A673 (cell line): ENCODE data around the gene HOXD9. TPM values are rescaled to one million over a fixed set of nuclear protein-coding genes. Genes with fewer than 3 reads are reported as not detected.

Experiments used
- BruUV-seq: library from RNA; stranded (reverse); fragments of 400-500 nt; replicated peaks from 2 replicates; lab custom pipeline; 2021; lab: Mats Ljungman, UMichigan
- CTCF ChIA-PET: fragments of 300-600 bp; sonication (Branson Sonifier 250); formaldehyde crosslinking; loops from one replicate; lab custom pipeline; 2022; ENCODE audit warnings: antibody characterized with exemption; lab: Charles Lee
- POLR2A ChIA-PET: fragments of 300-600 bp; sonication (Branson Sonifier 250); formaldehyde crosslinking; loops from one replicate; lab custom pipeline; 2022; ENCODE audit warnings: antibody characterized with exemption; ENCODE audit not compliant: low non-redundant PET; lab: Charles Lee
- DNase-seq: peaks from one replicate; pipeline ENCODE4 v3.0.0-alpha.2; 2015; ENCODE audit warnings: low spot score
- H3K27ac ChIP-seq: fragments of 200-600 bp; sonication (generic); 2 replicates; pipeline ENCODE4 v1.5.1; 2016; ENCODE audit warnings: mixed run types, low read depth, mild to moderate bottlenecking, mixed read lengths, antibody characterized with exemption, low read length; ENCODE audit not compliant: poor library complexity, severe bottlenecking
- H3K27me3 ChIP-seq: fragments of 200-600 bp; sonication (generic); replicated peaks from 2 replicates; pipeline ENCODE4 v1.6.1; 2017; ENCODE audit warnings: mixed run types, low read depth, mild to moderate bottlenecking, mixed read lengths, antibody characterized with exemption, low read length; ENCODE audit not compliant: insufficient read depth, poor library complexity
- H3K36me3 ChIP-seq: fragments of 200-600 bp; sonication (generic); 2 replicates; pipeline ENCODE4 v1.6.1; 2016; ENCODE audit warnings: mixed run types, mild to moderate bottlenecking, mixed read lengths, antibody characterized with exemption, low read length; ENCODE audit not compliant: insufficient read depth, poor library complexity, severe bottlenecking
- H3K4me1 ChIP-seq: fragments of 200-600 bp; sonication (generic); 2 replicates; pipeline ENCODE4 v1.6.1; 2017; ENCODE audit warnings: mixed run types, mild to moderate bottlenecking, mixed read lengths, antibody characterized with exemption, low read length; ENCODE audit not compliant: insufficient read depth, poor library complexity, severe bottlenecking
- H3K4me3 ChIP-seq: fragments of 200-600 bp; sonication (generic); 2 replicates; pipeline ENCODE4 v1.5.1; 2016; ENCODE audit warnings: low read depth, mixed run types, mild to moderate bottlenecking, mixed read lengths, low read length; ENCODE audit not compliant: poor library complexity, severe bottlenecking
- H3K9me3 ChIP-seq: fragments of 200-600 bp; sonication (generic); 2 replicates; pipeline ENCODE4 v1.6.1; 2016; ENCODE audit warnings: mixed run types, low read depth, mild to moderate bottlenecking, mixed read lengths, antibody characterized with exemption, low read length; ENCODE audit not compliant: poor library complexity, severe bottlenecking
- CTCF ChIP-seq: fragments of 300-800, 200-600 bp; sonication (generic); conservative IDR thresholded peaks from 2 replicates; pipeline ENCODE4 v1.5.1; 2017; ENCODE audit warnings: low read depth, mild to moderate bottlenecking, antibody characterized with exemption, low read length, moderate library complexity, mixed read lengths
- EZH2 ChIP-seq: fragments of 200-600 bp; sonication (generic); IDR thresholded peaks from 2 replicates; pipeline ENCODE4 v1.6.1; 2017; ENCODE audit warnings: borderline replicate concordance, low read depth, mild to moderate bottlenecking, mixed read lengths, antibody characterized with exemption, low read length; ENCODE audit not compliant: poor library complexity, severe bottlenecking
- intact Hi-C: fragments of 100-400 bp; cut with micrococcal nuclease; formaldehyde crosslinking; loops from one replicate; pipeline ENCODE4 v1.10.0; 2022; ENCODE audit not compliant: unreplicated experiment
- total RNA-seq: library from RNA; stranded (reverse); gene quantifications from 2 replicates; pipeline ENCODE4 v1.2.3, GENCODE V29; 2021

HOXD9 gene
- total RNA-seq, 1 experiment from 2014 or later, result 63.0 TPM

GRCh38 chr2:176122052-176122682 is 352 bp upstream of the HOXD9 start:
- BruUV-seq, result no TSS peak
- POLR2A ChIA-PET, result interaction anchor here (0.7 kb wide), 2 partner anchors 803 to 955 kb away, joined by 3 to 8 read pairs; no protein-coding TSS in a partner anchor

GRCh38 chr2:176123411-176124109 is 1.0 kb downstream of the HOXD9 start:
- POLR2A ChIA-PET, result no interaction called here
- Histone ChIP-seq H3K4me3 (peak overlapping the region; percentile 71), H3K36me3 (peaks cover 52% of the 10 kb centered on the region), H3K9me3 (no peaks in the 10 kb centered on the region), H3K4me1 (peaks cover 65% of the 10 kb centered on the region), H3K27me3 (no peaks in the 10 kb centered on the region), H3K27ac (peak overlapping the region; percentile 98)
- TF ChIP-seq CTCF, result no peak
- TF ChIP-seq EZH2, result no peak
- BruUV-seq, result no TSS peak
- intact Hi-C loops, result loop anchor here (10.0 kb wide), 1 partner anchor 1631 kb away; no protein-coding TSS in a partner anchor
- DNase-seq, result peak; percentile 61
- CTCF ChIA-PET, result no interaction called here

More at GRCh38 chr2:176122052-176122682, 352 bp upstream of the HOXD9 start:
- peaks cover 66% of the 10 kb centered on the region for H3K36me3 ChIP-seq
- H3K4me3 ChIP-seq, result peak overlapping the region; percentile 71
- TF ChIP-seq CTCF, result 0 out of 2 replicates have a peak, but pooled peaks have one; percentile 17
- TF ChIP-seq EZH2, result no peak
- DNase-seq, result no peak
- peak overlapping the region; percentile 98 for H3K27ac ChIP-seq
- no peaks in the 10 kb centered on the region for H3K9me3 ChIP-seq
- H3K4me1 ChIP-seq, result peaks cover 62% of the 10 kb centered on the region
- CTCF ChIA-PET, result interaction anchor here (0.6 to 2.1 kb wide), 5 partner anchors 11 to 532 kb away, joined by 3 to 8 read pairs (median 4); no protein-coding TSS in a partner anchor
- H3K27me3 ChIP-seq, result no peaks in the 10 kb centered on the region
- intact Hi-C loops, result loop anchor here (10.0 kb wide), 1 partner anchor 1633 kb away; no protein-coding TSS in a partner anchor

- peak; percentile 41 for DNase-seq
- H3K4me1 ChIP-seq, result peaks cover 62% of the 10 kb centered on the region
- no peaks in the 10 kb centered on the region for H3K9me3 ChIP-seq
- ChIA-PET CTCF (no interaction called here), POLR2A (no interaction called here)
- peaks cover 45% of the 10 kb centered on the region for H3K36me3 ChIP-seq
- H3K27me3 ChIP-seq, result no peaks in the 10 kb centered on the region
- BruUV-seq, result TSS peak; percentile 37
- TF ChIP-seq CTCF, result no peak
- TF ChIP-seq EZH2, result no peak
- peak overlapping the region; percentile 98 for H3K27ac ChIP-seq
- H3K4me3 ChIP-seq, result peak overlapping the region; percentile 71
- intact Hi-C loops, result loop anchor here (10.0 kb wide), 1 partner anchor 1630 kb away; no protein-coding TSS in a partner anchor
Observed at GRCh38 chr2:176124110-176124946, 1.8 kb downstream of the HOXD9 start.
